G401.6 (cell line): ENCODE results near the gene ASPN.

Experiments
- FAIRE-seq: peaks from 2 replicates; lab custom pipeline; 2012; peaks lifted over from hg19 to GRCh38; lab: Jason Lieb, UNC

The ASPN gene

GRCh38 chr9:92408747-92409478, 73.4 kb downstream of the ASPN start:
- no peak for FAIRE-seq

GRCh38 chr9:92407818-92408217, 74.5 kb downstream of the ASPN start:
- FAIRE-seq: no peak

GRCh38 chr9:92406477-92406876, 75.8 kb downstream of the ASPN start:
- FAIRE-seq: no peak
